ENCODE results near the gene PLCD3. TPM values are rescaled to one million over a fixed set of nuclear protein-coding genes. Genes with fewer than 3 reads are reported as not detected.

PLCD3 gene
- total and polyA plus RNA-seq, 2 of the 13 experiments (the other 11 are each of a cell fraction or from before 2014, with no cell fraction given), result 11.3 to 39.1 TPM

GRCh38 chr17:45149669-45150664, 17.7 kb upstream of the PLCD3 start:
- Histone ChIP-seq H4K20me1 (ENCODE audit: insufficient read depth, low read length) (peaks cover 35% of the 10 kb centered on the region), H3K27ac (ENCODE audit: extremely low read length, insufficient read depth, low read length) (peak overlapping the region; percentile 69), H3K4me2 (ENCODE audit: low read depth, low read length) (peak overlapping the region; percentile 95), H3K79me2 (ENCODE audit: insufficient read depth, low read length) (peaks cover 36% of the 10 kb centered on the region), H3K9ac (ENCODE audit: insufficient read depth, low read depth, low read length) (peak overlapping the region; percentile 85), H3K4me3 (replicated peaks in 1 of 3; ENCODE audit: insufficient read depth in 1 of 3, low read depth in 2 of 3, low read length in 3 of 3) (peak overlapping the region; percentile 97 to 98 (median 97)), H3K27me3 (ENCODE audit: control insufficient read depth in 1 of 2, insufficient read depth in 2 of 2, low read length in 2 of 2) (no peaks in the 10 kb centered on the region; a peak in 2 of 5 replicates), H3K36me3 (replicated peaks in 1 of 2; ENCODE audit: control insufficient read depth in 1 of 2, insufficient read depth in 2 of 2, low read length in 2 of 2) (no peaks in the 10 kb centered on the region; a peak in 1 of 5 replicates), H3K9me3 (ENCODE audit: low read length) (no peaks in the 10 kb centered on the region), H2AFZ (ENCODE audit: low read length) (no peak overlapping the region), H3K4me1 (ENCODE audit: insufficient read depth, low read length) (peaks cover 24% of the 10 kb centered on the region)
- ChIA-PET POLR2A (interaction anchor here (0.6 to 19.8 kb wide), 28 partner anchors 12 to 369 kb away, joined by 3 to 2487 read pairs (median 13); partner anchors contain the start of genes ACBD4, HEXIM2, MAP3K14 and NMT1), CTCF (ENCODE audit: low intra/inter-chr PET ratio, low total read pairs) (interaction anchor here (1.2 to 8.5 kb wide), 5 partner anchors 9 to 47 kb away, joined by 4 to 130 read pairs (median 10); partner anchors contain the start of genes ACBD4 and HEXIM2)
- ATAC-seq (peak; percentile 7), FAIRE-seq (no peak), DNase-seq (ENCODE audit: low spot score) (no peak)
- no TSS peak for BruUV-seq (replicated peaks)
- WGBS (ENCODE audit: low lambda C conversion rate), result 1% methylated on average over 56 of the region's 56 CpGs
- intact Hi-C loops (cut with micrococcal nuclease; ENCODE audit: unreplicated experiment), result loop anchor here (1.0 kb wide), 1 partner anchor 47 kb away; no protein-coding TSS in a partner anchor
- in situ Hi-C loops (cut with HindIII; ENCODE audit: extremely low pct_ligation_motif_present, low pct_unique_long_range_greater_than_20kb), result loop anchor here (5.0 kb wide), 2 partner anchors 47 to 97 kb away; no protein-coding TSS in a partner anchor
- TF ChIP-seq HOXA9 (CRISPR knock-in tag; IDR thresholded peaks at IDR 0.05; ENCODE audit: borderline replicate concordance) (peak; percentile 54; the same call in 1 of the 2 replicates), ZFX (CRISPR knock-in tag; IDR thresholded peaks at IDR 0.05; ENCODE audit: low read depth) (peak; percentile 10; the same call in 1 of the 2 replicates), USF2 (IDR thresholded peaks at IDR 0.05; ENCODE audit: low read depth, low read length) (no peak), USF2 (CRISPR knock-in tag; IDR thresholded peaks at IDR 0.05; ENCODE audit: borderline replicate concordance) (0 out of 2 replicates have a peak, but pooled peaks have one; percentile 14), BRCA1 (CRISPR knock-in tag; IDR thresholded peaks at IDR 0.05) (no peak), ZC3H13 (CRISPR knock-in tag; IDR thresholded peaks at IDR 0.05) (peak; percentile 93), TARDBP (CRISPR knock-in tag; IDR thresholded peaks at IDR 0.05) (peak; percentile 29; the same call in 1 of the 2 replicates), GATAD1 (CRISPR knock-in tag; IDR thresholded peaks at IDR 0.05) (peak; percentile 47; the same call in 1 of the 2 replicates), ZFP82 (CRISPR knock-in tag; IDR thresholded peaks at IDR 0.05; ENCODE audit: borderline replicate concordance) (0 out of 2 replicates have a peak, but pooled peaks have one; percentile 16), KDM5B (CRISPR knock-in tag; IDR thresholded peaks at IDR 0.05; ENCODE audit: borderline replicate concordance) (peak; percentile 32; the same call in 1 of the 2 replicates), SALL2 (CRISPR knock-in tag; IDR thresholded peaks at IDR 0.05) (0 out of 2 replicates have a peak, but pooled peaks have one; percentile 21), ZNF143 (CRISPR knock-in tag; IDR thresholded peaks at IDR 0.05) (peak; percentile 35; the same call in 1 of the 2 replicates), PHF8 (CRISPR knock-in tag; IDR thresholded peaks at IDR 0.05) (peak; percentile 33; the same call in 1 of the 2 replicates), PCBP1 (IDR thresholded peaks at IDR 0.05; ENCODE audit: borderline replicate concordance, low read depth, low read length) (0 out of 2 replicates have a peak, but pooled peaks have one; percentile 15), NFYB (CRISPR knock-in tag; IDR thresholded peaks at IDR 0.05) (peak; percentile 25; the same call in 1 of the 2 replicates), ZNF160 (CRISPR knock-in tag; IDR thresholded peaks at IDR 0.05) (no peak), MEIS1 (CRISPR knock-in tag; IDR thresholded peaks at IDR 0.05; ENCODE audit: borderline replicate concordance) (0 out of 2 replicates have a peak, but pooled peaks have one; percentile 24), IKZF4 (CRISPR knock-in tag; IDR thresholded peaks at IDR 0.05; ENCODE audit: borderline replicate concordance, low read depth, not compliant biosample characterization) (peak; percentile 25), NFYC (CRISPR knock-in tag; IDR thresholded peaks at IDR 0.05) (0 out of 2 replicates have a peak, but pooled peaks have one; percentile 5)
- TF ChIP-seq, protein P1, sequence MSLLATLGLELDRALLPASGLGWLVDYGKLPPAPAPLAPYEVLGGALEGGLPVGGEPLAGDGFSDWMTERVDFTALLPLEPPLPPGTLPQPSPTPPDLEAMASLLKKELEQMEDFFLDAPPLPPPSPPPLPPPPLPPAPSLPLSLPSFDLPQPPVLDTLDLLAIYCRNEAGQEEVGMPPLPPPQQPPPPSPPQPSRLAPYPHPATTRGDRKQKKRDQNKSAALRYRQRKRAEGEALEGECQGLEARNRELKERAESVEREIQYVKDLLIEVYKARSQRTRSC (CRISPR knock-in tag; IDR thresholded peaks at IDR 0.05; ENCODE audit: low read depth), result 0 out of 2 replicates have a peak, but pooled peaks have one; percentile 10
